ENCODE measurements around the gene OR2B2.

Gene OR2B2

DNA sequence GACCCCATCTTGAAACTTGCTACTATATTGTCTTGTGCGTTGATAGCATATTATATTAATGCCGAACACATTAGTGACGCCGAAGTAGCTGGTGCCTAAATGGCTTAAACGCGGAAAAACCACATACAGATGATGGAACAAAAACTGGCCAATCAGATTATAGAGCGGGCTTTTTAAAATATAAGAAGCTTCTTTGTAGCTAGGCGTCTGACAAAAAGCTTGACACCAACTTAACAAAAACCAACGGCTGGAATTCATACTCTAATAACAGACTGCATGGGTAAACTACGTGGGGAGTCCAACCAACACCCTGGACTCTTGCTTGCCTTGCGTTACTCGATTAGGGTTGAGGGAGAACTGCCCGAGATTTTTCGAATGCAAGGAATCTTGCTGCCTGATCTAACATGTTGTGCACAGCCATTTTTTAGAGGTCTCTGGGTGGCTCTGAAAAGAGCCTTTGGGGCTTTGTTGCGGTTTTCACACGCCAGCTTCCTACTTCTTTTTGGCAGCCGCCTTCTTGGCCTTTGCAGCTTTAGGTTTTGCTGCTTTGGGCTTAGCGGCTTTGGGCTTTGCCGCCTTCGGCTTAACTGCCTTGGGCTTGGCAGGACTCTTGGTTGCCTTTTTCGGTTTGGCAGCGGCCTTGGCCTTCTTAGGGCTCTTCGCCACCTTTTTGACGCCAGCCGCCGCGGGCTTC, 45.7 kb downstream of the OR2B2 start:
- DNase-seq: peak; percentile 80 to 92 (median 89)

DNA sequence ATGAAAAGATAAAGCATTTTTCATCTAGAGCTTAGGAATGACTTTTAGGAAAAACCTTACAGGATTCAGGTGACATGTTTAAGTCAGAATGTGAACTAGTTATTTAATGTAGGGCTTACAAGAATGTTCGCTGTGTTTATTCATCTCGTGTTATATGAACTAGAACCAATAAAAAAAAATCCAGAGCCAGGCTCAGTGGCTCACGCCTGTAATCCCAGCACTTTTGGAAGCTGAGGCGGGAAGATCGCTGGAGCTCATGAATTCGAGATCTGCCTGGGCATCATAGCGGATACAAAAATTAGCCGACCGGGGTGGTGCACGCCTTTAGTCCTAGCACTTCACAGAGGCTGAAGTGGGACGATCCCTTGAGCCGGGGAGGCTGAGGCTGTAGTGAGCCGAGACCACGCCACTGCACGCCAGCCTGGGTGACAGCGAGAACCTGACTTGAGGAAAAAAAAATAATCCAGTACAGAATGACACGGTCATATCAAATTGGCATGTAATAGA, 46.3 kb downstream of the OR2B2 start:
- DNase-seq: no peak

DNA sequence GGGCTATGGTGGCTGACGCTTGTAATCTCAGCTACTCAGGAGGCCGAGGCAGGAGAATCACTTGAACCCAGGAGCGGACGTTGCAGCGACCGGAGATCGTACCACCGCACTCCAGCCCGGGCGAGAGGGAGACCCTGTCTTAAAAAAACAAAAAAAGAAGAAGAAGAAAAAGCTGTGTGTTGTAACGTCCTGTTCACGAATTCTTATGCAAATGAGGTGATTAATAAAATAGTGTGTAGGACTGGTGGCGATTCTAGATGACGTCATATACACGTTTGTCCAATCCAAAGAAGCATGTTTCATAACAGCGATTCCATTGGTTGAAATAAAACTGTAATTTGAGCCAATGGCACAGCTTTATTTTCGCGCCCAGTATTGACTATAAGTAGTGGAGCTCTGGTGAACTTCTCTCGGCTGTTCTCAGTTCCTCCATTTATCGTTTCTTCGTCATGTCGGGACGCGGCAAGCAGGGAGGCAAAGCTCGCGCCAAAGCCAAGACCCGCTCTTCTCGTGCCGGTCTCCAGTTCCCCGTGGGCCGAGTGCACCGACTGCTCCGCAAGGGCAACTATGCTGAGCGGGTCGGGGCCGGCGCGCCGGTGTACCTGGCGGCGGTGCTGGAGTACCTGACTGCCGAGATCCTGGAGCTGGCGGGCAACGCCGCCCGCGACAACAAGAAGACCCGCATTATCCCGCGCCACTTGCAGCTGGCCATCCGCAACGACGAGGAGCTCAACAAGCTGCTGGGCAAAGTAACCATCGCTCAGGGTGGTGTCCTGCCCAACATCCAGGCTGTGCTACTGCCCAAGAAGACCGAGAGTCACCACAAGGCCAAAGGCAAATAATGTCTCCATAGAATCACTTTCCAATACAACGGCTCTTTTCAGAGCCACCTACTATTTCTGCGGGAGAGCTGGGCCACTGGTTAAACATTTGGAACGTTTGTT, 47.0 kb downstream of the OR2B2 start:
- DNase-seq: peak; percentile 91 to 99 (median 99)

DNA sequence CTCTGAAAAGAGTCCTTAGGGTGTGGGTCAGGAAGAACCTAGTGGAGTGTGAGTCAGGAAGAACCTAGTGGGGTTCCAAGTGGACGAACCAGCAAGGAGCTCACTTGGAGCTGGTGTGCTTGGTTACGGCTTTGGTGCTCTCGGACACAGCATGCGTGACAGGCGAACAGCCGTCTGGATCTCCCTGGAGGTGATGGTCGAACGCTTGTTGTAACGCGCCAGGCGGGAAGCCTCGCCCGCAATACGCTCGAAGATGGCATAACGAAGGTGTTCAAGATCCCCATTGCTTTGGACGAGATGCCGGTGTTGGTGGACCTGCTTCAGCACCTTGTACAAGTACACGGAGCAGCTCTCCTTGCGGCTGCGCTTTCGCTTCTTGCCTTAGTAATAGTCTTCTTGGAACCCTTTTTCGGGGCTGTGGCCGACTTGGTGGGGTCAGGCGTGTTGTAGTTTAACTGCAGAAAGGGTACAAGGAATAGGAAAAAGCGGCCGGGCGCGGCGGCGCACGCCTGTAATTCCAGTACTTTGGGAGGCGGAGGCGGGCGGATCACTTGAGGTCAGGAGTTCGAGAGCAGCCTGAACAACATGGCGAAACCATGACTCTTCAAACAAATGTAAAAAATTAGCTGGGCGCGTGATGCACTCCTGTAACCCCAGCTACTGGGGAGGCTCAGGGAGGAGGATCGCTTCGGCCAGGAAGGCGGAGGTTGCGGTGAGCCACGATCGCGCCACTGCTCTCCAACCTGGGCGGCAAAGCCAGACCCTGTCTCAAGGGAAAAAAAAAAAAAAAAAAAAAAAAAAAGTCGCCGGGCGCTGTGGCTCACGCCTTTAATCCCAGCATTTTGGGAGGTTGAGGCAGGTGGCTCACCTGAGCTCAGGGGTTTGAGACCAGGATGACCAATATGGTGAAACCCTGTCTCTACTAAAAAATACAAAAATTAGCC, 48.0 kb downstream of the OR2B2 start:
- DNase-seq: peak in 1 of 3 donors; percentile 20

DNA sequence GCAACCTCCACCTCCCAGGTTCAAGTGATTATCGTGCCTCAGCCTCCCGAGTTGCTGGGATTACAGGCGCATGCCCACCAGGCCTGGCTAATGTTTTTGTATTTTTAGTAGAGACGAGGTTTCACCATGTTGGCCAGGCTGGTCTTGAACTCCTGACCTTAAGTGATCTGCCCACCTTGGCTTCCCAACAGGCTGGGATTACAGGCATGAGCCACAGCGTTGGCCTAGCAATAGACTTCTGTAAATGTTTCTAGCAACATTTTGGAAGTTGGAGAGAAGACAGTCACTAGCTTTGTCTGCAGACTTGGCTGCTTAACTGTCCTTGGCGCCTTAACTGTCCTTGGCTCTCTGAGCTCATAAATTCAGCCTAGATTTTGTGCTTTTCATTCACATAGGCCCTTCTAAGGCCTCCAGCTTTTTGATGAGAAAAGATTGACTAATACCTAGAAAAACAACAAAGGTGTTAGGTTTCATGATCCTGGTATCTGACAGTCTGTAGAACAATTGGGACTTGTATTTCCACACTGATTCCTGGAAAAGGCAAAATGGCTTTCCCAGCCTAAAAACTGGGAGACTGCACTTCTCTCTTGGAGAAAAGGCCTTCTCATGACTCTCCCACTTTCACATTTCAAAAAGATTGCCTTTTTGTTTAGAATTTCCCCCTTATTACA, 49.7 kb downstream of the OR2B2 start:
- no peak for DNase-seq

DNA sequence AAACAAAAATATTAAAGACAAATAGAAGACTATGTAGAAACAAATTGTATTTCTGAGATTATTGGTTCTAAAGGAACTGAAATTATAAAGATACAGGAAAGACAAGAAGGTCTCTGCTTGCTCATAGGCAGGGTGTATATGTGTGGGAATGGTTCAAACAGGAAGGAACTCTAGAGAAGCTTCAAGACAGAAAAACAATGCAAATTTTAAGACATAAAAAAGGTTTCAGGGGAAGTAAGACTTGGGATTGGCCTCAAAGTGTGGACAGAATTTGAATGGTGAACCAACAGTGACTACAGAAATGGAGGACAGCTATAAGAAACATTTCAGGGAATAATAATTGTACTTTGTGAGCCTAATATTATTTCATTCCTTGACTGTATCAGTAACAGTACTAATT, 50.3 kb downstream of the OR2B2 start:
- DNase-seq: peak in 2 of 3 donors; percentile 9 to 33

DNA sequence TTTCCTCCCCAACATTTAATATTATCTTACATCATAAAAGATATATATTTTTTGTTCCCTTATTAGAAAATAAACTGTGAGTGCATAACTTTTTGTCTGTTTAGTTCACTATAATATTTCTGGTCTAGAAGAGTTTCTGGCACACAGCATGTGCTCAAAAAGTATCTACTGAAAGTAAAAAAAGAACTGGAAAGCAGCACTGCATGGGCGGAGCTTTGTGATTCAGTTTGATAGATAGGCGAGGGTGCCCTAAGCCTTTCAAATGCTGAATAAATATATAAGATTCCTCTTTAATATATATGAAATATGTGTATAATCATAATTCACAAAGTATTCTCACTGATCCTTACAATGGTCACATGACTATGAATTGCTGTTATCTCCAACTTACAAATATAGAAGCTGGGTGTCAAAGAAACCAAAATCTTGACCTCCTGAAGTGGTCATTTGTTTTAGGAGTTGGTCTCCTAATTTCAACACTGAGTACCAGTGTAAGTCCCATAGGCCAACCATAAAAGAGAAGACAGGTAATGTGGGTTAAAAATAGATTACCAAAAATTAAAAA, 50.8 kb downstream of the OR2B2 start:
- DNase-seq: no peak
